GM19397 (cell line): ENCODE results near the gene EEIG2.
"Not testable (repeated sequence)": the region's sequence is repeated elsewhere in the genome, so short reads cannot be mapped to it uniquely, and the experiment has no call there.

Experiments used
- ATAC-seq: cut with Tn5 transposase; IDR thresholded peaks from one replicate; pipeline ENCODE4 v1.9.1; 2021; ENCODE audit warnings: mild to moderate bottlenecking, moderate library complexity; ENCODE audit not compliant: unreplicated experiment

Gene EEIG2

GRCh38 chr1:108559215-108560186 lies at the start of gene EEIG2:
Gene EEIG2 (plus strand): TSS chr1:108560100. CDS start chr1:108560429, 329 bp downstream.
- ATAC-seq = peak; percentile 82

- no peak for ATAC-seq
These were observed 48.1 kb upstream of the EEIG2 start for GRCh38 chr1:108511764-108512163.

GRCh38 chr1:108512239-108513043 lies 47.5 kb upstream of the EEIG2 start:
- ATAC-seq = no peak

GRCh38 chr1:108513044-108513415 lies 46.9 kb upstream of the EEIG2 start:
- no peak for ATAC-seq

- not testable (repeated sequence) for ATAC-seq
These were observed 46.0 kb upstream of the EEIG2 start for GRCh38 chr1:108513914-108514313.

GRCh38 chr1:108517301-108517897 lies 42.5 kb upstream of the EEIG2 start:
- ATAC-seq = not testable (repeated sequence)

- ATAC-seq = no peak
These were observed 37.9 kb upstream of the EEIG2 start for GRCh38 chr1:108521990-108522393.

- no peak for ATAC-seq
These were observed 36.1 kb upstream of the EEIG2 start for GRCh38 chr1:108523829-108524228.

GRCh38 chr1:108524676-108525075 lies 35.2 kb upstream of the EEIG2 start:
- no peak for ATAC-seq

- no peak for ATAC-seq
These were observed 32.8 kb upstream of the EEIG2 start for GRCh38 chr1:108527135-108527534.

- ATAC-seq = no peak
These were observed 32.1 kb upstream of the EEIG2 start for GRCh38 chr1:108527837-108528236.

GRCh38 chr1:108531444-108531843 lies 28.5 kb upstream of the EEIG2 start:
- ATAC-seq = no peak

- no peak for ATAC-seq
These were observed 27.2 kb upstream of the EEIG2 start for GRCh38 chr1:108532730-108533129.

- ATAC-seq = peak; percentile 40
These were observed 26.4 kb upstream of the EEIG2 start for GRCh38 chr1:108533351-108534083.

GRCh38 chr1:108534759-108535158 lies 25.1 kb upstream of the EEIG2 start:
- ATAC-seq = no peak

- ATAC-seq = not testable (repeated sequence)
These were observed 24.5 kb upstream of the EEIG2 start for GRCh38 chr1:108535315-108535897.

- ATAC-seq = not testable (repeated sequence)
These were observed 23.9 kb upstream of the EEIG2 start for GRCh38 chr1:108536021-108536420.

GRCh38 chr1:108536791-108537190 lies 23.1 kb upstream of the EEIG2 start:
- ATAC-seq = not testable (repeated sequence)

GRCh38 chr1:108537976-108538375 lies 21.9 kb upstream of the EEIG2 start:
- ATAC-seq = no peak

- no peak for ATAC-seq
These were observed 18.9 kb upstream of the EEIG2 start for GRCh38 chr1:108540977-108541376.
